ENCODE data around the gene DAD1. TPM values are rescaled to one million over a fixed set of nuclear protein-coding genes. Genes with fewer than 3 reads are reported as not detected.
"Not testable (repeated sequence)": the region's sequence is repeated elsewhere in the genome, so short reads cannot be mapped to it uniquely, and the experiment has no call there.

The DAD1 gene
- 100 to 1,000 TPM; 119 to 178 (median 145) TPM for polyA plus RNA-seq (ENCODE audit: insufficient read length in 10 of 10)
- long read RNA-seq, donor 1, transcript DAD1-201 (3 exons, 731 nt): major isoform, 76 of 89 reads
- long read RNA-seq, donor 1, partial matches to known transcripts: 13 of 89 reads
- long read RNA-seq, donor 1, other reads (novel, unspliced or antisense): 0 of 89 reads
- long read RNA-seq, donor 2, transcript DAD1-201 (3 exons, 731 nt): major isoform, 91 of 107 reads
- long read RNA-seq, donor 2, partial matches to known transcripts: 16 of 107 reads
- long read RNA-seq, donor 2, other reads (novel, unspliced or antisense): 0 of 107 reads
- long read RNA-seq, donor 3: 0 reads
- long read RNA-seq, donor 4, transcript DAD1-201 (3 exons, 731 nt): major isoform, 77 of 77 reads
- long read RNA-seq, donor 4, partial matches to known transcripts: 0 of 77 reads
- long read RNA-seq, donor 4, other reads (novel, unspliced or antisense): 0 of 77 reads
- long read RNA-seq, donor 5, transcript DAD1-201 (3 exons, 731 nt): major isoform, 137 of 166 reads
- long read RNA-seq, donor 5, partial matches to known transcripts: 28 of 166 reads
- long read RNA-seq, donor 5, other reads (novel, unspliced or antisense): 0 of 166 reads
- long read RNA-seq, donor 6, transcript DAD1-201 (3 exons, 731 nt): major isoform, 101 of 113 reads
- long read RNA-seq, donor 6, partial matches to known transcripts: 12 of 113 reads
- long read RNA-seq, donor 6, other reads (novel, unspliced or antisense): 0 of 113 reads
- long read RNA-seq, donor 7, transcript DAD1-201 (3 exons, 731 nt): major isoform, 58 of 64 reads
- long read RNA-seq, donor 7, partial matches to known transcripts: 6 of 64 reads
- long read RNA-seq, donor 7, other reads (novel, unspliced or antisense): 0 of 64 reads
- long read RNA-seq, donor 8, transcript DAD1-201 (3 exons, 731 nt): major isoform, 72 of 79 reads
- long read RNA-seq, donor 8, partial matches to known transcripts: 7 of 79 reads
- long read RNA-seq, donor 8, other reads (novel, unspliced or antisense): 0 of 79 reads
- long read RNA-seq, donor 9, transcript DAD1-201 (3 exons, 731 nt): major isoform, 11 of 11 reads
- long read RNA-seq, donor 9, partial matches to known transcripts: 0 of 11 reads
- long read RNA-seq, donor 9, other reads (novel, unspliced or antisense): 0 of 11 reads

GRCh38 chr14:22589096-22589839 lies at the start of gene DAD1:
Gene DAD1 (minus strand): TSS chr14:22589224. CDS start chr14:22589157, 67 bp downstream.
- DNase-seq: peak; percentile 100

GRCh38 chr14:22635980-22636379 lies 47.0 kb upstream of the DAD1 start:
- DNase-seq: not testable (repeated sequence)

GRCh38 chr14:22634233-22634900 lies 45.3 kb upstream of the DAD1 start:
- no peak for DNase-seq

GRCh38 chr14:22630486-22630885 lies 41.5 kb upstream of the DAD1 start:
- peak in 1 of 3 donors; percentile 52 for DNase-seq

GRCh38 chr14:22630066-22630465 lies 41.0 kb upstream of the DAD1 start:
- DNase-seq: no peak

- DNase-seq: no peak
Measured at GRCh38 chr14:22629361-22629760, 40.3 kb upstream of the DAD1 start.

GRCh38 chr14:22627506-22628263 lies 38.7 kb upstream of the DAD1 start:
- DNase-seq: no peak

GRCh38 chr14:22626590-22626989 lies 37.6 kb upstream of the DAD1 start:
- DNase-seq: no peak

- no peak for DNase-seq
Measured at GRCh38 chr14:22623047-22623446, 34.0 kb upstream of the DAD1 start.

GRCh38 chr14:22622255-22622654 lies 33.2 kb upstream of the DAD1 start:
- no peak for DNase-seq

GRCh38 chr14:22615765-22616164 lies 26.7 kb upstream of the DAD1 start:
- DNase-seq: not testable (repeated sequence)

GRCh38 chr14:22614240-22614799 lies 25.3 kb upstream of the DAD1 start:
- DNase-seq: peak; percentile 22 to 96 (median 51)

- no peak for DNase-seq
Measured at GRCh38 chr14:22613736-22614239, 24.8 kb upstream of the DAD1 start.

- no peak for DNase-seq
Measured at GRCh38 chr14:22613106-22613695, 24.2 kb upstream of the DAD1 start.

GRCh38 chr14:22610931-22611330 lies 21.9 kb upstream of the DAD1 start:
- no peak for DNase-seq

GRCh38 chr14:22607291-22607690 lies 18.3 kb upstream of the DAD1 start:
- no peak for DNase-seq

GRCh38 chr14:22606380-22606779 lies 17.4 kb upstream of the DAD1 start:
- no peak for DNase-seq

GRCh38 chr14:22602862-22603261 lies 13.8 kb upstream of the DAD1 start:
- DNase-seq: no peak

GRCh38 chr14:22601996-22602395 lies 13.0 kb upstream of the DAD1 start:
- no peak for DNase-seq
